Nucleus accumbens (tissue), 56 donors: ENCODE data around the gene GASK1A.
"Not testable (repeated sequence)": the region's sequence is repeated elsewhere in the genome, so short reads cannot be mapped to it uniquely, and the experiment has no call there.

Experiments
- DNase-seq, 56 donors: peaks; one replicate each; lab custom pipeline; 2025; lab: John Stamatoyannopoulos, UW

GASK1A gene

DNA sequence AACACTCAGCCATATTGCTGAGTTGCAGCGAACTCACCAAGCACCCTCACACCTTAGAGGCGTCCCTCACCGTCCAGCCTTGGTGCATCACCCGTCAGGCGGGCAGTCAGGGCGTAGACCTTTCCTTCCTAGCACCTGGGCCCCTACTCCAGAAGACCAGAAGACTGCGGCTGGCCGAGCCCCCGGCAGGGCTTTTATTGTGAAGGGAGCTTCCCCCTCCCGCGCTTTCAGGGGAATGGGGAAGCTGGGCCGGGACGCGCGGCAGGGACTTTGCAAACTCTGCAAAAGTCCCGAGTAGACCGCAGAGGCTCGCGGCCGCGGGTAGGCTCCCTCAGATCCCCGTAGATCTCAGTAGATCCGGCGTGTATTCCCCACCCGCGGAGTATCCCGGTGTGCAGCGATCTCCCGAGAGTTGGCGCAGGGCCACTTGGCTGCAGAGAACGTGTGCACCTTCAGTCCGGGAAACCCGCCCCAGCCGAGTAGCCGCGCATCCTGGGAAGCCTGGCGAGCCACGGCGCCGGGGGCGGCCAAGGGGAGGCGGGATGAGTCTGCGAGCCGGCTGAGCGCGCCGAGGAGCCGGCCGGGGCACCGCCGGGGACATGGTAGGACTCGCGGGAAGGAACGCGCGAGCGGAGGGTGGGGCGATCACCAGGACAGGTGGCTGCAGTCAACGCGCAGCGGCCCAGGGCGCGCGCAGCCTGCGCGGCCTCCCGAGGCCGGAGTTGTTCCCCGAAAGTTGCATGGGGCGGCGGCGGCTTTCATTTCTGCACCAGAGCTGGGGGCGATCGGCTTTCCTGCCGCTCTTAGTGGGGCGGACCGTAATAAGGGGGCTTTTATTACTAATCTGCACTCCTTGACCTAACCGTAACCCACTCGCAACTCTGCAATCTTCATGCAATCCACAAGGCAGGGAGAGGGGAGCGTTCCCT, at the start of gene GASK1A:
Gene GASK1A (plus strand): TSS at position 268 of the 929 bp plus-strand sequence. CDS start 332 bp downstream, at position 600.
- DNase-seq, result peak in 29 of 56 donors; percentile 7 to 72 (median 30)

DNA sequence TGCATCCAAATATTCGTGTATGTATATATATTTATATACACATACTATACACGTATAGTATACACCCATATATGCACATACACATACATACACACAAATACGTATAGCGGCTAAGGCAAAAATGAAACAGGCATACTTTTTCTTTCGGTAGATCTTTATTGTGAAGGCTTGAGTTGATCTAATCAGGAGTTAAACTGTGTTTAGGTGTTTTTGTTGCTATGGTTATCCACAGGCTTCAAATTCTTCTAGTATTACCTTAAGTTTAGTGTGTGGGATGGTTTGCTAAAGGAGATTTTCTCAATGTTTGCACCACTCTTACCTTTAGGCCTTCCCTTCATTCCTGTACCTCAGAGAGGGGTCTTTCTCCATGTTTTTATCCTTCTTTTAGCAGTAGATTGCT, 45.0 kb upstream of the GASK1A start:
- no peak for DNase-seq

DNA sequence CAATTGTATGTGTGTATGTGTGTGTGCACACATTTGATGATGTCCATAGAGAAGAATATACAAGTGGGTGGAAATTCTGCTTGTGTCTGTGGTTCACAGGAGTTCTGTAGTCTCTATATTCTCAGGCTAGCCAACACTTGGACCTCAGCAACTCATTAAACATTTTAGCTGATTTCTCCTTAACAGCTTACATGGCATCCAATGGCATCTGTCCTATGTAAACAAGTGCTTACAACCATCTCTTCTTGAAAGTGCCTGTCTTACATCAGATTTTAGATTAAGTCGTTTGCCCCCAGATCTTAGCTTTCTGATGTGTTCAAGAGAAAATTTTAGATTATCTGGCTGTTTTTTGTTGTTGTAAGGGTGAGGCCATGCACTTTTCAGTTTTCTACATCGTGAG, 44.2 kb upstream of the GASK1A start:
- DNase-seq, result no peak

DNA sequence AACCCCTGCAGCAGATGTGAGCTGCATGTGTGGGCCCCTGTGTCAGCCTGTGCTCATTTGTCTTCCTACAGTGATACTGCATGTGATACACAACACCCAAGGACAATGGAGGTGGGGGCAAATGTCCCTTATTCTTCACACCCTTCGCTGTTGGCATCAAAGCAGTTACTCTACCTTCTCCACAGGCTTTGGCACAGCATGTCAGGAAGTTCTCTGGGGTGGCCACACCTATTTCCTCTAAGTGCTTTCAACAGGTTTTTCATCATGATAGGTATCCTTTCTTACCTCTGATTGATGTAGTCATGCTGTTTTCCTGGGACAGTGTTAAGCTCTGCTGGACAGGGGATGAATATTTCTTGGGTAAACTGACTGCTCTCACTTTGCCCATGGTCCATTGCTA, 43.6 kb upstream of the GASK1A start:
- DNase-seq, result no peak

DNA sequence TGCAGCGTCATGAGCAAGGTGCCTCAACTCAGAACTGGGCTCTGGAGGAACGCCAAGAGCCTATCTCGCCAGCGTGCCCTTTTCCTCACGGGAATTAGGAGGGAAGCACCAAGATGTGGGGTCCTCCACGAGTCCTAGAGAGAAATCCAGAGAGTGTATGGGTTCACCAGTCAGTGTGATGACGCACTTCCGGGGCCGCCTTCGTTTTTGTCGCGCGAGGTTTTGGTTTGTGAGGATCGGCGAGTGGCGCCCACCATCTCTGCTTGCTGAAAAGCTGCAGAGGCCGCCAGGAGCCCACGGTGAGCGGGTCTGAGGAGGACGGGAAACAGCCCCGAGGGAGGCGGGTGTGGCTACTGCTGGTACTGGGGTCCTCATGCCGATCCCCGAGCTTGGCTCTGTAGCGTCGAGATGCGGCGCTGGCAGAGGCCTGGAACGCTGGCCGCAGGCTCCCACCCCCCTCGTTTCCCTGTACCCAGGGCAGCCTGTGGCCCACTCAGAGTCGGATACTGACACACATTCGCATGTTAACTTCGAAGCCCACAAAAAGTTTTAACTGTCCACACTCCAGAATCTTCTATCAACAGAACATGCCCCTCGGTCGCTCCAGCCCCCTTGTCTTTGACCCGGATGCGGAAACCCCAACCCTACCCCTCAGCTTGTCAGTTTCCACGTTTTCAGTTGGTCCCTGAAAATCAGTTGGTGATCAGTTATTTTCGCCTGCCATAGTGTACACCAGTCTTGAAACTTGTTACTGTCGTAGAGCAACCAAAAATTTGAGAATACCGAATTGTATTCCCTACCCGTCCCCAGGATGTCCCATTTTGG, 42.7 kb upstream of the GASK1A start:
- DNase-seq, result peak in 41 of 56 donors; percentile 2 to 82 (median 36)

DNA sequence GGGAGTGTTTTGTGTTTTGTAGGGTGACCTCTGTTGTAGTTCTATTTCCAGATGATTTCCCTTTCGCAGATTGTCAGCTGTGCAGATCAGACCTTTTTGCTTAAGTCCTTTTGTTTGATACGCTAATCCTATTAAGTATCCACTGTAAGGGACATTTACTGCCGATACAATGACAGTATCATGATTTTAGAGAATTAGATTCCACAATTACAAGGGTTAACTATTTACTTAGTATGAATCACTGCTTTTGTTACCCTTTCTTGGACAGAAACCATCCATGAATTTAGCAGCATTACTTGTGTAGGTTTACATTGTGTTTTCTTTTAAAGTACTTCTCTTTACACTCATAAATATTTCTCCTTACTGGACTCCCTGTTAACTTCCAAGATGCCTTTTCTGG, 41.8 kb upstream of the GASK1A start:
- no peak for DNase-seq

DNA sequence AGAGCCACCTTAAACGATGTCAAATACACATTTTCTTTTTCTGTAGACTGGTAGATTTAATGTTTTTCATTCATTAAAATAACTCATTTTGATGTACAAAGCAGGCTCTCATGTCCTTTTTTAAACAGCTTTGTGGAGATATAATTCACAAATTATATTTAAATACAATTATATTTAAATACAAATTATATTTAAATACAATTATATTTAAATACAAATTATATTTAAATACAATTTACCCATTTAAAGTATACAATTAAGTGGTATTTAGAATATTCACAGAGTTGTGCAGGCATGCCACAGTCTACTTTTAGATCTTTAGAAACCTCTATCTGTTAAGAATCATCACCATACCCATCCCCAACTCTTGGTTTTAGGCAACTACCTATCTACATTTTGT, 36.4 kb upstream of the GASK1A start:
- no peak for DNase-seq

DNA sequence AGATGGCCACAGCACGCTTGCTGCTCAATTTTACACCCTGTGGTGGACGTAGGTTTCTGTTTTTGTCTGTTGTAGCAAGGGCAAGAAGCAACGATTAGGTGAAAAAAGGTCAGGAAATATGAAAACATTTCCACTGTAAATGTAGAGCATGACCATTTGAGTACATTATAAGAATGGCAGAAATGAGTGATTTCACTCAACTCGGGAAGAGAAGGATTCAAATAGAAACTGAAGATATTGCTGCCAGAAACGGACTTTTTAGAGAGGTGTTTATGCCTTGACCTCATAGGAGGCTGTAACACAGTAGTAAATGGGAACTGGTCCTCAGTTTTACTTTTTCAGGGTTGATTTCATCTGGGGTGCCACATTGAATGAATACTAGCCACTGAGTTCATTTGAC, 33.1 kb upstream of the GASK1A start:
- DNase-seq, result no peak

DNA sequence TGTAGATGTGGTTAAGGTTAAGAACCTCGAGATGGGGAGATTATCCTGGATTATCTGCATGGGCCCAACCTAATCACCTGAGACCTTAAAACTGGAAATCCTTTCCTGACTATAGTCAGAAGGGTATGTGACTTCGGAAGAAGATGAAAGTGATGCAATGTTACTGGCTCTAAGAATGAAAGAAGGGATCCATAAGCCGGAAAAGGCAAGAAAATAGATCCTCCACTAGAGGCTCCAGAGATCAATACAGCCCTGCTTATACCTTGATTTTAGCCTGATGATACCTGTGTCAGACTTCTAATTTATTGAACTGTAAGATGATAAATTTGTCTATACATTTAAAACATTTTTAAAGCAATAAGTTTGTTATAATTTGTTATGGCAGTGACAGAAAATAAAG, 21.5 kb upstream of the GASK1A start:
- no peak for DNase-seq

DNA sequence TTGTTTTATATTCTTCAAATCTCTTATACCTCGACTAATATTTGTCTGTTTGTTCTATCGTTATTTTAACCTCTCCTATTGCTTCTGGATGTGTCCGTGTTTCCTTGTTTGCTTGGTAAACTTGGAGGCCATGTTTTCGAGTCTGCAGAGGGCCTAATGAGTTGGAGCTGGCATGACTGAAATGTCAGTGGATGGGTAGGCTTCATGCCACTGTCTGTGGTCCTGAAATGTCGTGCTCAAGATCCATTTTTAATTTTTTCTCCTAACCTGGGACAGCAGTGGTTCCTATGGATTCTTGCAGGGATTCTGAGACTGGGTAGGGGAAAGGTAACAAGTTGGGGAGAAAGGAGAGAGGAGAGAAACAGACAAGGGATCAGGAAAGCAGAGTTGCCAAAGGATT, 18.8 kb upstream of the GASK1A start:
- no peak for DNase-seq

DNA sequence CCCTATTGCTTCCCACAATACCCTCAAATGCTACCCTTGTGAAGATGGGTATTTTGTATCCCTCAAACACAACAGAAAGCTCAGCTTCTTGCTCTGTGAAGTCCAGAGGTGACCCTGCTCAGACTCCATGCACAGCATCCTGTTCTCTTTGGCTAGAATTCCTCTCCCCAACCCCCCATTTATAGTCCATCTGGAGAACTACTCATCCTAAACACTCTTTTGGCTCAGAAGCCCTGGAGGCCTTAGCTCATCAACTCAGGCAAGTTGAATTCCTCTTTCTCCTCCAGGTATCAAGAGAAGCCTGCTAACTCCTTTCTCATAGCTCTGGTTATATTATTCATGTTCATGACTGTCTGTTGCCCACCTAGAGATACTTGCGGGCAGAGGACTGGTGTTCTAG, 18.3 kb upstream of the GASK1A start:
- DNase-seq, result no peak

DNA sequence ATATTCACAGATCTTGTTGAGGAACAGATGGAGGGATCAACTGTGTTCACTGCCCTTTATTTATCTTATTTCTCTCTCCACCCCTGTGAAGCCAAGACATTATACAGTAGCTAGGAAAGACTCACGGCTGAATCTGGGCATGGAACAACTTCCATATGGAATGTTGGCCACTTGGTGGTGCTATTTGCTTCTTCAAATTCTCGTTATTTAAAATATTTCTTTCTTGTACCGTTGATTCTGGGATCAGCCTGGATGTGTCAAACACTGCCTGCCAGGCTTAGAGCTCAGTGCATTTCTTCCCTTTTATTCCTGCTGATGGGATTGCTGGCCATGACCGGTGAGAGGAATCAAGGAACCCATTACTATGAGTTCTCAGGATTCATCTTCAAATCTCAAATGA, 17.5 kb upstream of the GASK1A start:
- peak in 22 of 56 donors; percentile 4 to 66 (median 20) for DNase-seq

DNA sequence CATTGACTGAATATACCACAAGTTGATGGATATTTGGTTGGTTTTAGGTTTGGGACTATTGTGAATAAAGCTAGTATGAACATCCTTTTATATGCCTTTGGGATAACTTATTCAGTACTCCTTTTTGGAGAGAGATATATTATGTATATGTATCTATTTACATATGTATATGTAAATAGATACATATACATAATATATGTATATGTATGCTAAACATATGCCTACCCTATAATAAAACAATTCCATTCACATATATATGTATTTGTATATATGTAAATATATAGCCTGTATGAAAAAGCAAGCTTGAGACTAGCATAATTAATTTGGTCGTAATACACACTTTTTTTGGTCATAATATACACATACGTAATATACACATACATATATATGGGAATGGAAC, 15.8 kb upstream of the GASK1A start:
- DNase-seq, result no peak

DNA sequence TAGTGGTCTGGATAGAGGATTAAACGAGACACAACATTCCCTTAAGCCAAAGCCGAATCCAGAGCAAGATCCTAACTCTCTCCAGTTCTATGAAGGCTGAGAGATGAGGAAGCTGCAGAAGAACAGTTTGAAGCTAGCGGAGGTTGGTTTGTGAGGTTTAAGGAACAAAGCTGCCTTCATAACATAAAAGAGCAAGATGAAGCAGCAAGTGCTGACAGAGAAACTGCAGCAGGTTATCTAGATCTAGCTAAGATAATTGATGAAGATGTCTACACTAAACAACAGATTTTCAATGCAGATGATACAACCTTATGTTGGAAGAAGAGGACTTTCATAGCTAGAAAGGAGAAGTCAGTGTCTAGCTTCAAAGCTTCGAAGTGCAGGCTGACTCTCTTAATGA, 14.8 kb upstream of the GASK1A start:
- no peak for DNase-seq

DNA sequence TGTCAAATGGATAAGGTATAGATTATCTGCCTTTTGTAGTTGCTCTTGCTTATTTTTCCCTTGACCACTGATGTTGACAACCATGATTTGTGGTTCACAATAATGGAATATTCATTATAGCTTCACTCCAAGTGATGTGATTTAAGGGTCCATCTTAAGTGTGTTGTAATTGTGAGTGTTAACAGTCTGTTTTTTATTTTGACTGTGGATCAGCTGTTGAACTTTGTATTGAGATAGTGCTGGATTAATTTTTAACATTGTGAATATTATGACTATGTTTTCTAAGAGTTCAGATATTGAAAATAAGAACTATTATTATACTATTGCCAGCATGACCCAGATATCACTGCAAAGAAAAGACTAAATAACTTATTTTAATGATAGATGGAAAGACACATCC, 8.6 kb upstream of the GASK1A start:
- no peak for DNase-seq

DNA sequence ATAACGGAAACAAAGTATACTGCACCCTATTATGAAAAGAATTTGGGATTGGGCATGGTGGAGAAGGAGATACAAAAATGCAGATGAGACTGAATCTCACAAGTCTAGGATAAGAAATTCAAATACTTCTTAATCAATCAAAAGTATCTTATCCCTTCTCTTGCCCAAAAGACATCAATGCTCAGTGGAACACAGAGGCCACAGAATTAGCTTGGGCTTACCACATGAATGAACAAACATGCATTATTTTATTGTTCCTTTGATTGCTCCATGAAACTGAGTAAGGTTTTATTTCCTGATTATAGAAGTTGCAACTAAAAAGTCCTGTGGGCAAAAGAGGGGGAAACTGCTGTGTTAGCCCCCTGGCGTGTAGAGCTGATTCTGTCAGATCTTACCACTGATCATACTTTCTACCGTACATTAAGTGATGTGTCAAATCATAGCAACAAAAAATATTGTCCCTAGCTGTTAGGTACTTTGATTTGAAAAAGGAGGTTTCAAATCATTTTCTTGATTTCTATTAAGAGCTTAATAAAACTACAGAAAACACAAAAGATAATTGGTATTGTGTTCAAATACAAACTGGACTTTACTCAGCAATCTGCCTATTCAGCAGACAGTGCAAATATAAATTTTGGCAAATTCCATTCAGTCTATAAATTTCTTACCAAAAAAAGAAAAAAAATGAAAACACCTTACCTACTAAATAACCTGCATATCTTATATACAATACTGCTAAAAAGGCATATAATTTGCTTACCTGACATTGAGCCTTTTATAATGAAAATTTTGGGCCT, 7.9 kb upstream of the GASK1A start:
- no peak for DNase-seq

DNA sequence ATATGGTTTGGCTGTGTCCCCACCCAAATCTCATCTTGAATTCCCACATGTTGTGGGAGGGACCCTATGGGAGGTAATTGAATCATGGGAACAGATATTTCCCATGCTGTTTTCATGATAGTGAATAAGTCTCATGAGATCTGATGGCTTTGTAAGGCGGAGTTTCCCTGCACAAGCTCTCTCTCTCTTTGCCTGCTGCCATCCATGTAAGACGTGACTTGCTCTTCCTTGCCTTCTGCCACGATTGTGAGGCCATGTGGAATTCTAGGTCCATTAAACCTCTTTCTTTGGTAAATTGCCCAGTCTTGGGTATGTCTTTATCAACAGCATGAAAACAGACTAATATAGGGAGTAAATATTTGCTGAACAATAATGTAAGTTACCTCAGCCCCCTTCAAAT, 4.2 kb upstream of the GASK1A start:
- DNase-seq, result not testable (repeated sequence)

DNA sequence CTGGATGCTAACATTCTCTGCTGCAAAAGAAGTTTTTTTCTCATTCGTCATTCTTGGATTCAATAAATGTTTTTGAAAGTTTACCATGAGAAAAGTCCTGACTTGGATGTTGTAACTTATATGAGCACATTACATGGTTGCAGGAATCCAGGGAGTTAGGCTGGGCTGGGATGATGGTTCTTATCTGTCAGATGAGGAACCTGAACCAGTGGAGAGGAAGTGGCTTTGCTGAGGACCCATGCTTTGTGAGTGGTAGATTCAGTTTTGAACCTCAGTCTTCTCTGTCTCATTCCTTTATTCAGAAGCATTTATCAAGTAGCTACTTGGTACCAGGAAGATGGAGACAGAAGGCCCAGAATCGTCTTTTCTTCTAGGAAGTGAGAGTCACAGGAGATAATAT, 3.7 kb upstream of the GASK1A start:
- DNase-seq, result no peak

DNA sequence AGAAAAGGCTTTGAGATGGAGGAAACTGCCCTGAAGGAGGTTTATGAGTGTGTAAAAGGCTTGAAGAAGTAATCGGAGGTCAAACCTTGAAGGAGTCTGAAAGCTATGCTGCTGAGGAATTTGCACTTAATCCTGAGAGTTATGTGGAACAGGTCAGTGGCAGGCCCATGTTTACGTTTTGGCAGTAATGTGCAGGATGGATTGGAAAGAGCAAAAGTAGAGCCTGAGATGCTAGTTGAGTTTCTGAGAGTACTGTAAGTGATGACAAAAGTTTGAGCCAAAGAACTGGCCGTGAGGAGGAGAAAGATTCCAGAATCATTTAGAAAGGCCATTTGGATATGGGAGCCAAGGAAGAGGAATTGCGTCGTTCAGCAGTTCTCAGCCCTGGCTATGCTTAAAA, 3.2 kb upstream of the GASK1A start:
- DNase-seq, result no peak

DNA sequence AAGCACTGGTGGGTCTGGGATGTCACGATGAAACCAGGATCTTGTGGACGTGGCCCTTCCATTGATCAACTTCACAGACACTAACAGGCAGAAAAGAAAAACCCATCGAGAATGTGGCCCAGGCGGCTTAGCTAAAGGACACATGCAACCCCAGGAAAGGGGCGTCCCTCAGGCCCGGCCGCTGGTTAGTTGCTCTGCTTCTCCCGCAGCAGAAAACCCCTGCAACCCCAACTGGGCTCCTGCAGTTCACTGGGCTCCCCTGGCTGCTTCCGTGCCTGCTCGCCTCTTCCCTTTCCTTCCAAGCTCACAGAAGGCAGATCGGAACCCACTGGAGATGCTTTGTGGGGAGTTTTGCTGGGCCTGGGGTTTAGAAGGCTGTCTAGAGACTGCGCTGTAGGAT, 1.1 kb downstream of the GASK1A start:
- no peak for DNase-seq

DNA sequence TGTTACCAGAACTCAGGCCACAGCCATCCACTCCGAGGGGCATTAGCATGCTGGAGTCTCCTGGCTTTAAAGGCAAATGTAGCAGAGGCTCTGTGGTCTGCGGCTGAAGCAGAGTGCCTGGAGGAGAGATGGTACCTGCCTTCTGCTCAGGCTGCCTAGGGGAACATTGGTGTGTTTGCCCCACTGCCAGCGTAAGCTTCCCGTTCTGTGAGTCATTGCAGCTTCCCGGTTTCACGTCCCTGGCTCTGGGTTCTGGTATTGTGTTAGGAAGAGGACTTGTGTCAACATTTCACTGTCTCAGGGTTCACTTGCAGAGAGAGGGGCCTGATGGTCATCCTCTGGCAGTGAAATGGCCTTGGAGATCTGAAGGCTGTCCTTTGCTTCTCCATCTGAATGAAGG, 1.8 kb downstream of the GASK1A start:
- peak in 1 of 56 donors; percentile 18 for DNase-seq
